CD14-positive monocyte (primary cell): Measurements from ENCODE around the gene TIMM50. TPM values are rescaled to one million over a fixed set of nuclear protein-coding genes. Genes with fewer than 3 reads are reported as not detected.

Experiments used
- DNase-seq, 3 donors: peaks; one replicate each; pipeline ENCODE4 v3.0.0-alpha.2; 2011 to 2022
- H2AFZ ChIP-seq: 2 replicates; pipeline ENCODE4 v1.6.0; 2012; ENCODE audit warnings: mild to moderate bottlenecking, low read depth, low read length, inconsistent platforms; ENCODE audit not compliant: insufficient read depth, poor library complexity, severe bottlenecking
- H3K27ac ChIP-seq, 2 donors: 1 replicate in 1 of 2; 2 replicates in 1 of 2; pipeline ENCODE4 v1.5.1; 2012 to 2013; ENCODE audit warnings: low read length in 2 of 2, control low read depth in 1 of 2, inconsistent platforms in 1 of 2, low read depth in 1 of 2, mild to moderate bottlenecking in 1 of 2
- H3K27me3 ChIP-seq, 2 donors: one replicate each; pipeline versions ENCODE4 v1.6.0 to v1.6.1; 2011 to 2013; ENCODE audit warnings: low read length in 2 of 2; ENCODE audit not compliant: control insufficient read depth in 2 of 2, insufficient read depth in 2 of 2
- H3K36me3 ChIP-seq, 2 donors: replicated peaks in 1 of 2; 1 replicate in 1 of 2; 2 replicates in 1 of 2; pipeline versions ENCODE4 v1.5.1 to v1.6.1; 2012 to 2013; ENCODE audit warnings: low read length in 2 of 2, control low read depth in 1 of 2, inconsistent platforms in 1 of 2, mild to moderate bottlenecking in 1 of 2; ENCODE audit not compliant: insufficient read depth in 2 of 2, control insufficient read depth in 1 of 2
- H3K4me1 ChIP-seq, 2 donors: 1 replicate in 1 of 2; 2 replicates in 1 of 2; pipeline versions ENCODE4 v1.5.1 to v1.6.1; 2012 to 2013; ENCODE audit warnings: low read length in 2 of 2, control low read depth in 1 of 2, inconsistent platforms in 1 of 2, mild to moderate bottlenecking in 1 of 2, moderate library complexity in 1 of 2; ENCODE audit not compliant: insufficient read depth in 2 of 2, control insufficient read depth in 1 of 2
- H3K4me2 ChIP-seq: replicated peaks from 2 replicates; pipeline ENCODE3; 2012; ENCODE audit warnings: low read length, moderate library complexity, mild to moderate bottlenecking; ENCODE audit not compliant: poor library complexity, severe bottlenecking; ENCODE audit errors: extremely low read depth
- H3K4me3 ChIP-seq, 3 experiments: fragments of 200-600 bp in 1 of 3; sonication (generic) in 1 of 3; replicated peaks in 1 of 3; 1 replicate in 2 of 3; 2 replicates in 1 of 3; pipeline ENCODE4 v1.5.1; 2011 to 2013; ENCODE audit warnings: low read length in 3 of 3, mild to moderate bottlenecking in 3 of 3, control low read depth in 2 of 3, low read depth in 2 of 3, inconsistent platforms in 1 of 3, moderate library complexity in 1 of 3
- H3K79me2 ChIP-seq: 2 replicates; pipeline ENCODE4 v1.6.0; 2012; ENCODE audit warnings: mild to moderate bottlenecking, control low read depth, inconsistent platforms, low read length, moderate library complexity; ENCODE audit not compliant: insufficient read depth
- H3K9ac ChIP-seq: 2 replicates; pipeline ENCODE4 v1.6.0; 2017; ENCODE audit warnings: low read length, mild to moderate bottlenecking; ENCODE audit not compliant: insufficient read depth, poor library complexity, severe bottlenecking
- H3K9me3 ChIP-seq, 2 donors: replicated peaks in 1 of 2; 1 replicate in 1 of 2; 2 replicates in 1 of 2; pipeline versions ENCODE4 v1.5.1 to v1.6.1; 2012 to 2013; ENCODE audit warnings: low read length in 2 of 2, control low read depth in 1 of 2; ENCODE audit not compliant: control insufficient read depth in 1 of 2, insufficient read depth in 1 of 2
- H4K20me1 ChIP-seq: 2 replicates; pipeline ENCODE4 v1.6.0; 2012; ENCODE audit warnings: mild to moderate bottlenecking, low read length, control low read depth, moderate library complexity; ENCODE audit not compliant: insufficient read depth
- H3K27ac Mint-ChIP-seq, 7 donors: one replicate each; pipeline ENCODE4 v1.8.0; 2020; ENCODE audit warnings: mild to moderate bottlenecking in 7 of 7, mixed read lengths in 7 of 7, moderate library complexity in 6 of 7, inconsistent platforms in 2 of 7
- H3K27me3 Mint-ChIP-seq, 3 donors: one replicate each; pipeline ENCODE4 v1.8.0; 2021 to 2022; ENCODE audit warnings: low read depth in 3 of 3, mild to moderate bottlenecking in 3 of 3, mixed read lengths in 3 of 3, moderate library complexity in 3 of 3, inconsistent platforms in 1 of 3
- H3K36me3 Mint-ChIP-seq, 2 donors: one replicate each; pipeline ENCODE4 v1.8.0; 2020; ENCODE audit warnings: mixed read lengths in 2 of 2, inconsistent platforms in 1 of 2, mild to moderate bottlenecking in 1 of 2
- H3K4me1 Mint-ChIP-seq: one replicate; pipeline ENCODE4 v1.8.0; 2020; ENCODE audit warnings: mild to moderate bottlenecking, mixed read lengths
- H3K4me3 Mint-ChIP-seq, 2 donors: one replicate each; pipeline ENCODE4 v1.8.0; 2020; ENCODE audit warnings: mild to moderate bottlenecking in 2 of 2, mixed read lengths in 2 of 2, moderate library complexity in 1 of 2
- H3K9me3 Mint-ChIP-seq, 7 donors: one replicate each; pipeline ENCODE4 v1.8.0; 2020 to 2022; ENCODE audit warnings: mixed read lengths in 7 of 7, mild to moderate bottlenecking in 6 of 7, moderate library complexity in 6 of 7, inconsistent platforms in 2 of 7
- WGBS: methylation state at CpG from one replicate; pipeline ENCODE4 v1.1.5; 2013; ENCODE audit warnings: missing lambda C conversion rate; ENCODE audit not compliant: insufficient coverage; 5-methylcytosine and 5-hydroxymethylcytosine counted together
- intact Hi-C, 2 donors: fragments of 100-400 bp; cut with micrococcal nuclease; formaldehyde crosslinking; loops; one replicate each; pipeline versions ENCODE4 v1.15.0 to v1.15.1; 2023
- polyA plus RNA-seq, 3 donors: library from polyadenylated mRNA; depleted of rRNA in 1 of 3; unstranded in 2 of 3; stranded (reverse) in 1 of 3; fragments of 300-500 nt in 2 of 3; fragments of >200 nt in 1 of 3; fragmentation: Illumina TruSeq in 2 of 3; gene quantifications; 1 replicate in 2 of 3; 2 replicates in 1 of 3; pipeline ENCODE4 v1.2.3, GENCODE V29; 2012 to 2021
- TF ChIP-seq, protein P1 (sequence below): fragments of 200-600 bp; IDR thresholded peaks from one replicate; pipeline ENCODE4 v1.8.0; 2022; ENCODE audit warnings: antibody characterized with exemption, mild to moderate bottlenecking

Gene TIMM50
- polyA plus RNA-seq, 3 donors: 22.0 to 54.6 (median 43.8) TPM

GRCh38 chr19:39514840-39515550, 34.4 kb downstream of the TIMM50 start, which contains the start of gene SELENOV:
SELENOV (plus strand) TSS chr19:39515139; CDS start chr19:39515213, 74 bp downstream.
- peaks cover 11 to 16% of the 10 kb centered on the region in 2 donors for H3K9me3 ChIP-seq
- no peak within 1 kb of the TSS for H3K27ac ChIP-seq
- DNase-seq: no peak
- Mint-ChIP-seq H3K36me3 (no peaks in the 10 kb centered on the region), H3K27ac (no peak within 1 kb of the TSS), H3K4me1 (peaks cover 12% of the 10 kb centered on the region), H3K27me3 (peaks cover 71 to 76% (median 72%) of the 10 kb centered on the region in 3 donors), H3K4me3 (peak within 1 kb of the TSS; percentile 49 to 80), H3K9me3 (peaks cover 0 to 27% (median 15%) of the 10 kb centered on the region in 7 donors)
- 1% methylated on average over 56 of the region's 56 CpGs for WGBS
- peaks cover 34 to 61% of the 10 kb centered on the region in 2 donors for H3K27me3 ChIP-seq
- no peaks in the 10 kb centered on the region for H3K36me3 ChIP-seq
- H4K20me1 ChIP-seq: no peaks in the 10 kb centered on the region
- H3K4me2 ChIP-seq: no peak within 1 kb of the TSS
- intact Hi-C loops: no loop called here
- no peak within 1 kb of the TSS for H3K9ac ChIP-seq
- H3K4me1 ChIP-seq: peaks cover 0 to 10% of the 10 kb centered on the region in 2 donors
- no peaks in the 10 kb centered on the region for H3K79me2 ChIP-seq
- H2AFZ ChIP-seq: peak within 1 kb of the TSS; percentile 22
- TF ChIP-seq, protein P1, sequence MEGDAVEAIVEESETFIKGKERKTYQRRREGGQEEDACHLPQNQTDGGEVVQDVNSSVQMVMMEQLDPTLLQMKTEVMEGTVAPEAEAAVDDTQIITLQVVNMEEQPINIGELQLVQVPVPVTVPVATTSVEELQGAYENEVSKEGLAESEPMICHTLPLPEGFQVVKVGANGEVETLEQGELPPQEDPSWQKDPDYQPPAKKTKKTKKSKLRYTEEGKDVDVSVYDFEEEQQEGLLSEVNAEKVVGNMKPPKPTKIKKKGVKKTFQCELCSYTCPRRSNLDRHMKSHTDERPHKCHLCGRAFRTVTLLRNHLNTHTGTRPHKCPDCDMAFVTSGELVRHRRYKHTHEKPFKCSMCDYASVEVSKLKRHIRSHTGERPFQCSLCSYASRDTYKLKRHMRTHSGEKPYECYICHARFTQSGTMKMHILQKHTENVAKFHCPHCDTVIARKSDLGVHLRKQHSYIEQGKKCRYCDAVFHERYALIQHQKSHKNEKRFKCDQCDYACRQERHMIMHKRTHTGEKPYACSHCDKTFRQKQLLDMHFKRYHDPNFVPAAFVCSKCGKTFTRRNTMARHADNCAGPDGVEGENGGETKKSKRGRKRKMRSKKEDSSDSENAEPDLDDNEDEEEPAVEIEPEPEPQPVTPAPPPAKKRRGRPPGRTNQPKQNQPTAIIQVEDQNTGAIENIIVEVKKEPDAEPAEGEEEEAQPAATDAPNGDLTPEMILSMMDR: no peak
- H3K4me3 ChIP-seq: no peak within 1 kb of the TSS

- peaks cover 71 to 75% (median 74%) of the 10 kb centered on the region in 3 donors for H3K27me3 Mint-ChIP-seq
- intact Hi-C loops: no loop called here
- 5% methylated on average over 32 of the region's 44 CpGs for WGBS
Observed at GRCh38 chr19:39515551-39516191, 35.0 kb downstream of the TIMM50 start.

More at GRCh38 chr19:39515551-39516191, 35.0 kb downstream of the TIMM50 start:
- no peaks in the 10 kb centered on the region for H3K79me2 ChIP-seq
- H3K9ac ChIP-seq: no peak overlapping the region
- H4K20me1 ChIP-seq: no peaks in the 10 kb centered on the region
- no peak overlapping the region for H3K4me2 ChIP-seq
- no peaks in the 10 kb centered on the region for H3K36me3 Mint-ChIP-seq
- no peak overlapping the region for H3K4me3 ChIP-seq
- H3K36me3 ChIP-seq: no peaks in the 10 kb centered on the region
- H3K9me3 ChIP-seq: peaks cover 11 to 16% of the 10 kb centered on the region in 2 donors
- no peak for DNase-seq
- H2AFZ ChIP-seq: peak overlapping the region; percentile 22
- peaks cover 12% of the 10 kb centered on the region for H3K4me1 Mint-ChIP-seq
- peak overlapping the region in 1 of 2 donors; percentile 68 for H3K4me3 Mint-ChIP-seq
- no peak overlapping the region for H3K27ac ChIP-seq
- peaks cover 0 to 27% (median 15%) of the 10 kb centered on the region in 7 donors for H3K9me3 Mint-ChIP-seq
- H3K27ac Mint-ChIP-seq: no peak overlapping the region
- TF ChIP-seq, protein P1: no peak
- peaks cover 34 to 61% of the 10 kb centered on the region in 2 donors for H3K27me3 ChIP-seq
- H3K4me1 ChIP-seq: peaks cover 0 to 10% of the 10 kb centered on the region in 2 donors
